ENCODE measurements around the gene FANCC.

Gene FANCC

DNA sequence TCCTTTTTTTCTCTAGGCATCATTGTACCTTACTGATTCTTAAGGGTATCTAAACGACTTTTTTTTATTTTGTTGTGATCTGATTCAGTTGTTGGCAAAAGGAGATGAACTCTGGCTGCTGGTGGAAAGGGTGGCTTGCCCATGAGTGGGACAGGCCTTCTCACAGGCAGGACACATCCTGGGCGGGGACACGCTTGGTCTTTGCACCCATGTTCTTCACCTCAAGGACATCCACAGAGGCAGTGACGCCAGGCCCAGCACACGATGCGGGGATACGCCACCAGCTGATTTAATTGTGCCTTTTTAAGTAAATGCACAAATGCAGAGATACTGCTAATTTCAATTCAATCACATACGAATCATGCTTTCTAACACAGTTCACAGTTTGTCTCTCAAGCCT is 208.1 kb downstream of the FANCC start:
- H3K4me3 ChIP-seq (ENCODE audit: low read depth, low read length) = no peak overlapping the region
- no peaks in the 10 kb centered on the region for H3K36me3 ChIP-seq (replicated peaks)
- TF ChIP-seq, protein P1, sequence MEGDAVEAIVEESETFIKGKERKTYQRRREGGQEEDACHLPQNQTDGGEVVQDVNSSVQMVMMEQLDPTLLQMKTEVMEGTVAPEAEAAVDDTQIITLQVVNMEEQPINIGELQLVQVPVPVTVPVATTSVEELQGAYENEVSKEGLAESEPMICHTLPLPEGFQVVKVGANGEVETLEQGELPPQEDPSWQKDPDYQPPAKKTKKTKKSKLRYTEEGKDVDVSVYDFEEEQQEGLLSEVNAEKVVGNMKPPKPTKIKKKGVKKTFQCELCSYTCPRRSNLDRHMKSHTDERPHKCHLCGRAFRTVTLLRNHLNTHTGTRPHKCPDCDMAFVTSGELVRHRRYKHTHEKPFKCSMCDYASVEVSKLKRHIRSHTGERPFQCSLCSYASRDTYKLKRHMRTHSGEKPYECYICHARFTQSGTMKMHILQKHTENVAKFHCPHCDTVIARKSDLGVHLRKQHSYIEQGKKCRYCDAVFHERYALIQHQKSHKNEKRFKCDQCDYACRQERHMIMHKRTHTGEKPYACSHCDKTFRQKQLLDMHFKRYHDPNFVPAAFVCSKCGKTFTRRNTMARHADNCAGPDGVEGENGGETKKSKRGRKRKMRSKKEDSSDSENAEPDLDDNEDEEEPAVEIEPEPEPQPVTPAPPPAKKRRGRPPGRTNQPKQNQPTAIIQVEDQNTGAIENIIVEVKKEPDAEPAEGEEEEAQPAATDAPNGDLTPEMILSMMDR (IDR thresholded peaks at IDR 0.05; ENCODE audit: low read depth, low read length, missing control alignments) = no peak
- no peak for DNase-seq
- no peak overlapping the region for H3K27ac ChIP-seq
- H3K27me3 ChIP-seq (replicated peaks) = no peaks in the 10 kb centered on the region
- in situ Hi-C loops (cut with HindIII; ENCODE audit: low pct_ligation_motif_present, low sequenced_read_pairs) = no loop called here

DNA sequence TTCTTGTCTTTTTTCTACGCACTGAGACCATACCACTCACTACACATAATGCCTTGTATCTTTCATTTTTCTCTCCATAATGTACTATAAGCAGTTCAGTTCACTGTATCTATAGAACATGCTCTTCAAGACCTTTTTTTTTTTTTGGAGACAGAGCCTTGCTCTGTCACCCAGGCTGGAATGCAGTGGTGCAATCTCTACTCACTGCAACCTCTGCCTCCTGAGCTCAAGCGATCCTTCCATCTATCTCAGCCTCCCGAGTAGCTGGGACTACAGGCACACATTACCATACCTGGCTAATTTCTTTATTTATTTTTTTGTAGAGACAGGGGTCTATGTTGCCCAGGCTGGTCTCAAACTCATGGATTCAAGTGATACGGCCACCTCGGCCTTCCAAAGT is 208.7 kb downstream of the FANCC start:
- no peak for DNase-seq
- Histone ChIP-seq H3K36me3 (replicated peaks) (no peaks in the 10 kb centered on the region), H3K4me3 (ENCODE audit: low read depth, low read length) (no peak overlapping the region), H3K27ac (no peak overlapping the region), H3K27me3 (replicated peaks) (no peaks in the 10 kb centered on the region)
- in situ Hi-C loops (cut with HindIII; ENCODE audit: low pct_ligation_motif_present, low sequenced_read_pairs) = no loop called here
- TF ChIP-seq, protein P1 (IDR thresholded peaks at IDR 0.05; ENCODE audit: low read depth, low read length, missing control alignments) = no peak

DNA sequence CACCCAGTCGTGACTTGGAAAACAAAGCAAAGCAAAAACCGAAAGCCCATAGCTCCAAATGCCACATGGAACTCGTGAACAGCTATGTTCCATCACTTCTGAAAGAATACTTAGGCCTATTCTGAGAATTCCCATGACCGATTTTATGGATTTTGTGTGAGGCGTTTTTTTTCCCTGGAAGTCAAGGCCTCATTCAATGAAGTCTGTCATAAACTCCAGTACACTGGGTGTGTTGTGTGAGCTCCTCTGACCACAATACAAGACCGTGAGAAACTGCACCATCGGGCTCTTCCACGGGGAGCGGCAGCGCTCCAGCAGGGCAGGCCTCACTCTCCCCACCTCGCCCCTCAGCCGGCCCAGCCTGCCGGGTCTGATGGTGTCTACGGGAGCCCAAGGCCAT is 209.5 kb downstream of the FANCC start:
- H3K4me3 ChIP-seq (ENCODE audit: low read depth, low read length) = no peak overlapping the region
- no peaks in the 10 kb centered on the region for H3K27me3 ChIP-seq (replicated peaks)
- TF ChIP-seq, protein P1 (IDR thresholded peaks at IDR 0.05; ENCODE audit: low read depth, low read length, missing control alignments) = peak; percentile 34
- in situ Hi-C loops (cut with HindIII; ENCODE audit: low pct_ligation_motif_present, low sequenced_read_pairs) = no loop called here
- no peaks in the 10 kb centered on the region for H3K36me3 ChIP-seq (replicated peaks)
- peak overlapping the region; percentile 17 for H3K27ac ChIP-seq
- DNase-seq = no peak

DNA sequence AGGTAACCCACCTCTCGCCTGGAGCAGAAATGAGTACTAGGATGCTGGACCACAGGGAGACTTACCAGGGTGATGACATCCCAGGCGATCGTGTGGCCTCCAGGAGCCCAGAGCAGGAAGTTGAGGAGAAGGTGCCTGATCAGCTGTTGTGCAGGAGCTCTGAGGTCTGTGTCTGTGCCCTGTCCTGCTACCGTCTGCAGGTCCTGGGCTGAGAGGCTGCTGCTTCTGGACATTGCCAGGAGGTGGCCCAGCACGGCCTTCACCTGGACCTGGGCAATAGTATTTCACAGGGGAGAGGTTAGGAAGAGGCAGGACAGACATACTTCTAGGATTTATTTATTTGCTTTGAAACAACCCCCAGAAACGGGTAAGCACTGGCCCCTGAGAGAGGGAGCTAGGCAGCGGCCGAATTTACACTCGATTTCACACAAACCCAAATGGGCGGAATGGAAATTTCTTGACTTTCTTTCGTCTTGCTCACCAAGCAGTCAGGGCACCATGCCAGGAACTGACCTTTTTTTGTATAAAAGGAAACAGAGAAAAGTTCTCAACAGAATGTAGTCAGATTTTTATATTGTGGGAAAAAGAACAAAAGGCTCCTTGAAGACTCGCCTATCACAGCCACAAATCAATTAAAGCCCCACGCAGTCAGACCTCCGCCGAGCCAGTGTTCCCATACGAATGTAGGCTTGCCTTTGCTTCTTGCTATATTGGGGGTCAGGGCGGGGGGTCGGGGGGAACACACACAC is 210.3 kb downstream of the FANCC start:
- TF ChIP-seq, protein P1 (IDR thresholded peaks at IDR 0.05; ENCODE audit: low read depth, low read length, missing control alignments) = peak; percentile 35
- Histone ChIP-seq H3K27ac (peak overlapping the region; percentile 33), H3K36me3 (replicated peaks) (no peaks in the 10 kb centered on the region), H3K27me3 (replicated peaks) (no peaks in the 10 kb centered on the region), H3K4me3 (ENCODE audit: low read depth, low read length) (no peak overlapping the region)
- in situ Hi-C loops (cut with HindIII; ENCODE audit: low pct_ligation_motif_present, low sequenced_read_pairs) = no loop called here
- peak; percentile 73 for DNase-seq

DNA sequence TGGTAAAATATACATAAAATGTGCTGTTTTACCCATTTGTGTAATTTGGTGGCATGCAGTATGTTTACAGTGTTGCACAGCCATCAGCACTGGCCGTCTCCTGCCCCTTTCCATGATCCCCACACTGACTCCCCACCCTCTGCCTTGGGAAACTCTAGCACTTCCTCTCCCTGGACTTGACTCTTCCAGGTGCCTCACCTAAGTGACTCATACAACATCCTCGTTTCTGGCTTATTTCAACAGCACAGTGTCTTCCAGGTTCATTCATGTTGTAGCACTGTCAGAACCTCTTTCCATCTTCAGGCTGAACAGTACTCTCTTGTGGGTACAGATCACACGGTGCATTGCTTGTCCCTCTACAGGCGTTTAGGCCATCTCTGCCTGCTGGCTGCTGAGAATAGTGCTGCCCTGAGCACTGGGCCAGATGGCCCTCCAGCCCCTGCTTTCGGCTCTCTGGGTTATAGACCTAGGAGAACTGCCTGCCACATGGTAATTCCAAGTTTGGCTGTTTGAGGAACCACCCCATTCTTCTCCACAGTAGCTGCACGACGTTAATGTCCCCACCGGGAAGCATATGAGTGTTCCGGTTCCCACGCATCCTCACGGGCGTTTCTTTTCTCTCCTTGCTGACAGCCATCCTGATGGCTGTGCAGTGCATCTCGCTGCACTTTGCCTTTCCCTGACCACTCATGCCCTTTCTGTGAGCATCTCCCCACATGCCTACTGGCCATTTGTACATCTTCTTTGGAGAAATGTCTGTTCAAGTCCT is 211.8 kb downstream of the FANCC start:
- in situ Hi-C loops (cut with HindIII; ENCODE audit: low pct_ligation_motif_present, low sequenced_read_pairs) = no loop called here
- DNase-seq = no peak
- TF ChIP-seq, protein P1 (IDR thresholded peaks at IDR 0.05; ENCODE audit: low read depth, low read length, missing control alignments) = no peak
- Histone ChIP-seq H3K36me3 (replicated peaks) (no peaks in the 10 kb centered on the region), H3K27ac (no peak overlapping the region), H3K27me3 (replicated peaks) (no peaks in the 10 kb centered on the region), H3K4me3 (ENCODE audit: low read depth, low read length) (no peak overlapping the region)

Measured in brain microvascular endothelial cell (primary cell).